HepG2 (cell line): ENCODE results near the gene DDX23. TPM values are rescaled to one million over a fixed set of nuclear protein-coding genes. Genes with fewer than 3 reads are reported as not detected.

ENCODE experiments used
- ATF1 ChIP-seq: IDR thresholded peaks from 2 replicates; pipeline ENCODE4 v1.6.1; 2016; ENCODE audit warnings: mild to moderate bottlenecking, control low read depth
- BRCA1 ChIP-seq: sonication (generic); formaldehyde crosslinking; IDR thresholded peaks from 2 replicates; pipeline ENCODE4 v1.4.0; 2020; ENCODE audit warnings: missing genetic modification reagents
- ELF3 ChIP-seq: IDR thresholded peaks from 2 replicates; pipeline ENCODE4 v1.6.1; 2016; ENCODE audit warnings: missing genetic modification reagents, missing compliant biosample characterization
- FOXA1 ChIP-seq, 2 experiments: fragments of 450-650 bp in 1 of 2; sonication (generic) in 1 of 2; formaldehyde crosslinking in 1 of 2; IDR thresholded peaks; 2 replicates each; pipeline versions ENCODE4 v1.4.0 to v1.6.1; 2016 to 2020; ENCODE audit warnings: missing genetic modification reagents in 1 of 2
- HNF1B ChIP-seq: sonication (generic); formaldehyde crosslinking; IDR thresholded peaks from 2 replicates; pipeline ENCODE4 v1.5.1; 2020; ENCODE audit warnings: mild to moderate bottlenecking, moderate library complexity, missing genetic modification reagents
- IRF2 ChIP-seq: IDR thresholded peaks from 2 replicates; pipeline ENCODE4 v1.6.1; 2018; ENCODE audit warnings: missing genetic modification reagents, missing compliant biosample characterization
- MLXIP ChIP-seq: sonication (generic); formaldehyde crosslinking; IDR thresholded peaks from 2 replicates; pipeline ENCODE4 v1.9.0; 2021; ENCODE audit warnings: missing genetic modification reagents, borderline replicate concordance
- PITX1 ChIP-seq: sonication (generic); formaldehyde crosslinking; IDR thresholded peaks from 2 replicates; pipeline ENCODE4 v1.5.1; 2020; ENCODE audit warnings: mild to moderate bottlenecking, missing genetic modification reagents
- POLR2A ChIP-seq, 2 experiments: IDR thresholded peaks; 2 replicates each; pipeline ENCODE4 v1.6.1; 2011; ENCODE audit warnings: low read depth in 2 of 2, low read length in 2 of 2, mild to moderate bottlenecking in 1 of 2, moderate library complexity in 1 of 2; ENCODE audit not compliant: insufficient read depth in 1 of 2
- SAP130 ChIP-seq: IDR thresholded peaks from 2 replicates; pipeline ENCODE4 v1.6.1; 2016; ENCODE audit warnings: low read depth
- SP140L ChIP-seq: sonication (generic); formaldehyde crosslinking; IDR thresholded peaks from 2 replicates; pipeline ENCODE4 v1.4.0; 2020; ENCODE audit warnings: missing genetic modification reagents, borderline replicate concordance
- SRSF1 ChIP-seq: fragments of 200-400 bp; formaldehyde crosslinking; optimal IDR thresholded peaks from 2 replicates; pipeline ENCODE3; 2017; ENCODE audit warnings: mild to moderate bottlenecking, low read depth, low read length, moderate library complexity
- TP53 ChIP-seq: sonication (generic); formaldehyde crosslinking; conservative IDR thresholded peaks from 2 replicates; pipeline ENCODE4 v1.4.0; 2020; ENCODE audit warnings: missing genetic modification reagents
- ZFP1 ChIP-seq: IDR thresholded peaks from 2 replicates; pipeline ENCODE4 v1.6.1; 2016
- ZFP91 ChIP-seq: sonication (generic); formaldehyde crosslinking; IDR thresholded peaks from 2 replicates; pipeline ENCODE4 v1.9.0; 2022; ENCODE audit warnings: missing genetic modification reagents, mild to moderate bottlenecking, borderline replicate concordance
- polyA plus RNA-seq, 8 experiments: library from polyadenylated mRNA; depleted of rRNA in 3 of 8; stranded (reverse) in 7 of 8; unstranded in 1 of 8; fragments of >200 nt; fragmentation: Illumina TruSeq in 4 of 8; extraction: Trizol in 4 of 8; gene quantifications; 2 replicates each; pipeline versions ENCODE4 v1.2.1 to v1.2.3, GENCODE V29; 2011 to 2016; ENCODE audit warnings: low read depth in 4 of 8, missing spikeins in 1 of 8, mixed read lengths in 1 of 8; ENCODE audit not compliant: insufficient read depth in 1 of 8
- total RNA-seq, 5 experiments: library from RNA; depleted of rRNA; stranded (reverse); fragments of >200 nt; fragmentation: Illumina TruSeq; extraction: Trizol; gene quantifications; 2 replicates each; pipeline ENCODE4 v1.2.3, GENCODE V29; 2016; ENCODE audit warnings: low read depth in 1 of 5
- TF ChIP-seq, protein P1 (sequence below): IDR thresholded peaks from 2 replicates; pipeline ENCODE4 v1.6.1; 2016; ENCODE audit warnings: missing compliant biosample characterization, missing genetic modification reagents, borderline replicate concordance
- TF ChIP-seq, protein P2 (sequence below): sonication (generic); formaldehyde crosslinking; IDR thresholded peaks from 2 replicates; pipeline ENCODE4 v1.5.1; 2020; ENCODE audit warnings: mild to moderate bottlenecking, missing genetic modification reagents, moderate library complexity

Gene DDX23
- total and polyA plus RNA-seq, 2 of the 13 experiments (the other 11 are each of a cell fraction or from before 2014, with no cell fraction given), result 35.7 to 90.0 TPM

DNA sequence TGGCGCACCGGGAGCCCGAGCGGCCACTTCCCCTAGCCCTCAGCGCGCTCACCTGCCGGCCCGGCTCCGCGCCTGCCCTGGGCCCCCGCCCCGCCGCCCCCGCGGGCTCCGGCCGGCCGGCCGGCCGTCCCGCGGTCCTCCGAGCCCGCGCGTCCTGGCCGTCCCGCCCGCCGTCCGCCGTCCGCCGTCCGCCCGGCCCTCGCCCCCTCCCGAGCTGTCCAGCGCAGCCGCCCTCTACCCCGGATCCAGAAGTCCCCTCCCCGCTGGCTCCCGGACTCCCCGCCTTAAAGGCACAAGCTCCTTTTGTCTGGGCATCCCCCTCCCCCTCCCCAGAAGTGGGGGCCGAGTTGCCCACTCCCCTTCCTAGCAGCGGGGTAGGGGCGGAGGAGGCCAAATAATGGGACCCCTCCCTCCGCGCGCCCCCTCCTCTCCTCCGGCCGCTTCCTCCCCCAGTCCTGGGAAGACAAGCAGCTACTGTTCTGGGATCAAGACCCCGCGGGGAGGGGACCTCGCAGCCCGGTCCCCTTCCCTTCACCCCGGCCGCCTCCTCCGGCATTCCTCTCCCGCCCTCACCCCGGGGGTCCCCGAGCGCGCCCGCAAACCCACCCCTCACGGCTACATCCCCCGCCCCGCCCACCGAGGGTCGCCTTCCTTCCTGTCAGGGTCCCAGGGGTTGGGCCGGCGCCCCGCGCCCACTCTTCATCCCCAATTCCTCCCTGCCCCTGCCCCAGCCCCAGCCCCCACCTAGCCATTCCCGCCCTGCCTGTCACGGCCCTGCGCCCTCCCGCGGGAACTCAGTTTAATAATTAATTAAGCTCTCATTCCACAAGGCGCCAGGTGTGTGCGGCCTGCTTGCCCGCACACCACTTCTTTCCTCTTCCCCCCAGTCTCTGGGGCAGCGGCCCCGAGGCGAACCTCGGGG lies 62.8 kb downstream of the DDX23 start, which contains the start of gene ADCY6 (continued):
- TF ChIP-seq, protein P1, sequence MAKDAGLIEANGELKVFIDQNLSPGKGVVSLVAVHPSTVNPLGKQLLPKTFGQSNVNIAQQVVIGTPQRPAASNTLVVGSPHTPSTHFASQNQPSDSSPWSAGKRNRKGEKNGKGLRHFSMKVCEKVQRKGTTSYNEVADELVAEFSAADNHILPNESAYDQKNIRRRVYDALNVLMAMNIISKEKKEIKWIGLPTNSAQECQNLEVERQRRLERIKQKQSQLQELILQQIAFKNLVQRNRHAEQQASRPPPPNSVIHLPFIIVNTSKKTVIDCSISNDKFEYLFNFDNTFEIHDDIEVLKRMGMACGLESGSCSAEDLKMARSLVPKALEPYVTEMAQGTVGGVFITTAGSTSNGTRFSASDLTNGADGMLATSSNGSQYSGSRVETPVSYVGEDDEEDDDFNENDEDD (CRISPR knock-in tag), result peak; percentile 62; the same call in 1 of the 2 replicates
- no peak for TF ChIP-seq SP140L (CRISPR knock-in tag)
- TF ChIP-seq ATF1 (CRISPR knock-in tag), result no peak
- TF ChIP-seq IRF2 (CRISPR knock-in tag), result no peak
- TF ChIP-seq ZFP91 (CRISPR knock-in tag), result peak; percentile 99
- no peak for TF ChIP-seq BRCA1 (CRISPR knock-in tag)
- 0 out of 2 replicates have a peak, but pooled peaks have one; percentile 6 for TF ChIP-seq ELF3 (CRISPR knock-in tag)
- TF ChIP-seq ZFP1, result no peak
- peak; percentile 36 for TF ChIP-seq PITX1 (CRISPR knock-in tag)
- peak; percentile 31 to 45; a peak in 2 of 4 replicates for TF ChIP-seq POLR2A (IDR thresholded peaks at IDR 0.05; ENCODE audit: insufficient read depth in 1 of 2, low read depth in 2 of 2, low read length in 2 of 2)
- no peak for TF ChIP-seq FOXA1 (IDR thresholded peaks at IDR 0.05)
- TF ChIP-seq FOXA1 (CRISPR knock-in tag; IDR thresholded peaks at IDR 0.05), result no peak
- TF ChIP-seq HNF1B (CRISPR knock-in tag), result 0 out of 2 replicates have a peak, but pooled peaks have one; percentile 1
- TF ChIP-seq SAP130 (CRISPR knock-in tag), result peak; percentile 28; the same call in 1 of the 2 replicates
- TF ChIP-seq, protein P2, sequence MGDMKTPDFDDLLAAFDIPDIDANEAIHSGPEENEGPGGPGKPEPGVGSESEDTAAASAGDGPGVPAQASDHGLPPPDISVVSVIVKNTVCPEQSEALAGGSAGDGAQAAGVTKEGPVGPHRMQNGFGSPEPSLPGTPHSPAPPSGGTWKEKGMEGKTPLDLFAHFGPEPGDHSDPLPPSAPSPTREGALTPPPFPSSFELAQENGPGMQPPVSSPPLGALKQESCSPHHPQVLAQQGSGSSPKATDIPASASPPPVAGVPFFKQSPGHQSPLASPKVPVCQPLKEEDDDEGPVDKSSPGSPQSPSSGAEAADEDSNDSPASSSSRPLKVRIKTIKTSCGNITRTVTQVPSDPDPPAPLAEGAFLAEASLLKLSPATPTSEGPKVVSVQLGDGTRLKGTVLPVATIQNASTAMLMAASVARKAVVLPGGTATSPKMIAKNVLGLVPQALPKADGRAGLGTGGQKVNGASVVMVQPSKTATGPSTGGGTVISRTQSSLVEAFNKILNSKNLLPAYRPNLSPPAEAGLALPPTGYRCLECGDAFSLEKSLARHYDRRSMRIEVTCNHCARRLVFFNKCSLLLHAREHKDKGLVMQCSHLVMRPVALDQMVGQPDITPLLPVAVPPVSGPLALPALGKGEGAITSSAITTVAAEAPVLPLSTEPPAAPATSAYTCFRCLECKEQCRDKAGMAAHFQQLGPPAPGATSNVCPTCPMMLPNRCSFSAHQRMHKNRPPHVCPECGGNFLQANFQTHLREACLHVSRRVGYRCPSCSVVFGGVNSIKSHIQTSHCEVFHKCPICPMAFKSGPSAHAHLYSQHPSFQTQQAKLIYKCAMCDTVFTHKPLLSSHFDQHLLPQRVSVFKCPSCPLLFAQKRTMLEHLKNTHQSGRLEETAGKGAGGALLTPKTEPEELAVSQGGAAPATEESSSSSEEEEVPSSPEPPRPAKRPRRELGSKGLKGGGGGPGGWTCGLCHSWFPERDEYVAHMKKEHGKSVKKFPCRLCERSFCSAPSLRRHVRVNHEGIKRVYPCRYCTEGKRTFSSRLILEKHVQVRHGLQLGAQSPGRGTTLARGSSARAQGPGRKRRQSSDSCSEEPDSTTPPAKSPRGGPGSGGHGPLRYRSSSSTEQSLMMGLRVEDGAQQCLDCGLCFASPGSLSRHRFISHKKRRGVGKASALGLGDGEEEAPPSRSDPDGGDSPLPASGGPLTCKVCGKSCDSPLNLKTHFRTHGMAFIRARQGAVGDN (CRISPR knock-in tag), result peak; percentile 51
- TF ChIP-seq TP53, result no peak
- TF ChIP-seq SRSF1, result peak; percentile 54
- no peak for TF ChIP-seq MLXIP
